HG02973 (cell line): ENCODE measurements around the gene KDELR3.

ENCODE experiments used
- ATAC-seq: cut with Tn5 transposase; IDR thresholded peaks from one replicate; pipeline ENCODE4 v1.9.1; 2021; ENCODE audit warnings: moderate library complexity; ENCODE audit not compliant: unreplicated experiment

Gene KDELR3

DNA sequence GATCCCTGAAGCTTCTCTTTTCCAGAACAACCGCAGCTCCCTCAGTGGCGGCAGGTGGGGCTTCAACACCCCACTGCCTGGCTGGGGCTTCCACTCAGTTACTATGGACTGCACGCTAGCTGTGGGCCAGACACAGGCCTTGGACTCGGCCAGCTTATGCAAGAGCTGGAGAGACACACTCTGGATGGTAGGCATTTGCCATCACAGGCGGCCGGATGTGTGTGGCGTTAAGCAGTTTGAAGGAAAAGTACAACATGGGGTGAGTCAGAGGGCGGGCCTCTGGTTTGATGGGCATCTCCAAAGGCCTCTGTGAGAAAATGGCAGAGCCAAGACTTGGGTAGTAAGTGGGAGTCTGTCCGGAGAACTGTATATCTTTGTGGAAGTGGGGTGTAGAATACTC lies 30.5 kb upstream of the KDELR3 start:
- no peak for ATAC-seq

DNA sequence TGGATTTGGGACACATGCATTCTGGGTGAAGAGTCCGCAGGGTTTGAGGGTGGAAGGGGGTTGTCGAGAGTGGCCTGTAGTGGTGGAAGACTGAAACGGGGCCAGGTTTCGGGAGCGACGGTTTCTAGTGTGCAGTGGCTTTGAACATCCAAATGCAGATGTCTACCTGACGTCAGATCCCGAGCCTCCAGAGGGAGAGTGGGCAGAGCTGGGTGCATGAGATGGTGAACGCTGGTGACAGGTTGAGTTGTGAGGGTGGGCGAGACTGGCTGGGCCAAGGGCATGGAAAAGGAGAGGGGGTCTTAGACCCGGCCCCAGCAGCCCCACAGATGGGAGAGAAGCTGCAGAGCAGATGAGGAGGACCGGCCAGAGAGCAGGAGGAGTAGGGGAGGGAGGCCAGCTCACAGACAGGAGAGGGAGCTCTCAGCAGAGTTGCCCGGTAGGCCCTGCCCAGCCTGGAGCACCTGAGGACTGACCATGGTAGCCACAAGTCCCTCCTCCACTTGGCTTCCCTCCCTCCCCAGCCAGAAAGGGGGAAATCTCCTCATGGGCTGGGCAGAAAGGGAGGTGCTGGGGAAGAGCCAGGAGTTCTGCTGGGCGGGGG lies 27.0 kb upstream of the KDELR3 start:
- no peak for ATAC-seq

GRCh38 chr22:38441620-38442287 lies 26.1 kb upstream of the KDELR3 start:
- ATAC-seq: no peak

DNA sequence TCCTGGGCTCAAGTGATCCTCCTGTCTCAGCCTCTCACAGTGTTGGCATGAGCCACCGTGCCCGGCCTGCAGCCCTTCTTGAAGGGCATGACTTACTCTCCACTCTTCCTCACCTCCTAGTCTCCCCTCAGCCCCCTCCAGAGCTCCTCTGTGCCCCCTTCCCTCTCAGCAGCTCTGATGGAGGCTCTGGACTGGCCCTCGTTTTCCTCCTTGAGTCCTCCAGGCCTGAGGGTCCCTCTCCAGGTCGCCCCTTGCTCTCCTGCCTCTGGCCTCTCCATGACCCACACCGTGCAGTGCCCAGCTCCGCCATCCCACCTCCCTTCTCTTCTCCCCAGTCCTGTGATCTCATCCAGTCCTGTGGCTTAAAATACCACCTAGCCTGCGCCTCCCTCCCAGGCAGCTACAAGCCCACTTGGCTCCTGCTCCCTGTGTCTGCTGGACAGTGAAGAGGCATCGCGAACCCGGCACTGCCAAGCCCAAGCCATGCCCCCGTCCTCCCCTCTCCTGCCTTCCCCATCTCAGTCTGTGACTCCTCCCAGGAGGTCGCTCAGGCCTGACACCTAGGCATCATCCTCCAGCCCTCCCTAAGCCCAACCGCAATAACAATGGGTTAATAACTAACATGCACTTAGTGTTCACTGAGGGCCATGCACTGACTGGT lies 24.8 kb upstream of the KDELR3 start:
- ATAC-seq: no peak

DNA sequence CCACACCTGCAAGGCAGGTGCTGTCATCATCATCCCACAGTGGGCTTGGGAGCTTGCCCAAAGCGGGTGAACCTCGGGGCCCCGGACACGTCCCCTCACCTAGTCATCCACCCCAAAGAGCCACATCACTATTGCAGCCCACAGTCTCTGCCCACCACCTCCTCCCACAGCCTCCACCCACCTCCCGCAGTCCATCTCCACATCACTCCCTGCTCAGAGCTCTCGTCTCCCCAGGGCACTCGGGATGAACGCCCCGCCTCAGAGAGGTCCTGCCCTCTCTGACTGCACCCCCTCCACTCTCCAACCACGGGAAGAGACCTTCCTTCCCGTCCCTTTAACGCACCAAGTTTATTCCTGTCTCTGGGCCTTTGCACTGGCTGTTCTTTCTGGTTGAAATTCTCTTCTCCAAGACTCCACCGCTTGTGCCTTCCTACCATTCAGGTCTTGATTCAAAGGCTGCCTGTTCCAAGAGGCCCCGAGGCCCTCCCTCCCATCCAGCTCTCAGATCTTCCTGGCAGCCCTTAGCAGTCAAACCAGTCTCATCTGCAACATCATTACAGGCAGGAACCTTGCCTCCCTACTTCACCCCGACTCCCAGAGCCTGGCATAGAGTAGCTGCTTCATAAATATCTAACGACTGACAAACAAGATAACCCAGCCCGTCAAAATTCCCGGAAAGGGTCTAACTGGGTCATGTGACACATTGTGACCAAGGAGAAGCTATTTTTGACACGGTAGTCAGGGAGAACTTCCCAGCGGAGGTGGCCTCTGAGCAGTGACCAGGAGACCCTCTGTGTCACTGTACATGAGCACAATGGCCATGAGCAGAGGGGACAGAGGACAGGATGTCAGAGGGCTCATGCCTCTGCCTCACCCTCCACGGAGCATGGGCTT lies 24.0 kb upstream of the KDELR3 start:
- ATAC-seq: no peak

DNA sequence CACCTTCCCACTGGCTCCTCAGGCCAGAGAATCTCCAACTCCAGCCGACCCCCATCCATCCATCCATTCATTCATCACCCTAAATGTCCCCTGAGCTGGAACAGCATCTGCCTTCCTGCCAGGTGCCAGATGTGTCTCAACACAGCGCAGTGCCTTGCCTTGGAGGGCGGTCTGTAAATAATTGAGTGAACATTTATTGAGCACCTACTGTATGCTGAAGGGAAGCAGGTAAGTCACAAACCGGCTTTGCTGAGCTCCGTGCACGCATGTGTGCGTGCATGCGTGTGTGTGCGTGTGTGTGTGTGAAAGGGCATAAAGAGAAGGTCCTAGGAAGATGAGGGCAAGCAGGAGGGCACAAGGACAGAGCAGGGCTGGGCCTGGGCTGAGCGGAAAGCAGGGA lies 23.1 kb upstream of the KDELR3 start:
- ATAC-seq: no peak

- ATAC-seq: no peak
Observed at GRCh38 chr22:38446018-38446601, 21.8 kb upstream of the KDELR3 start.

GRCh38 chr22:38448945-38449745 lies 18.8 kb upstream of the KDELR3 start:
- no peak for ATAC-seq

DNA sequence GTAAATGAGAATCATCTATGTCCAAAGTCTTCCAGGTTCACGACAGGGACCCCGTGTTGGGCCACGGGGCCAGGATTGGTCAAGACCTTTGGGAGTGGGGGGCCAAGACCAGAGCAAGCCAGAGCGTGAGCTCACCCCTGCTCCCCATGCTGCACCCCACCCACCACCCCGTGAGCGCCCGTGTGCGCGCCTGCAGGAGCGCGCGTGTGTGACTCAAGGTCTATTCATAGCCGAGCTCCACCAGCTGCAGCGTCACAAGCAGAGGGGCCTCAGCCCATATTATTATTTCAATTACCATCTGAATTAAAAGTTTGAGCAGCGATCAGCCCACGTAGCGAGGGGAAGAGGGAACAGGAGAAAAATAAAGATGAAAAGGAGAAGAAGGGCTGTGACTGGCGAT lies 18.1 kb upstream of the KDELR3 start:
- ATAC-seq: no peak

DNA sequence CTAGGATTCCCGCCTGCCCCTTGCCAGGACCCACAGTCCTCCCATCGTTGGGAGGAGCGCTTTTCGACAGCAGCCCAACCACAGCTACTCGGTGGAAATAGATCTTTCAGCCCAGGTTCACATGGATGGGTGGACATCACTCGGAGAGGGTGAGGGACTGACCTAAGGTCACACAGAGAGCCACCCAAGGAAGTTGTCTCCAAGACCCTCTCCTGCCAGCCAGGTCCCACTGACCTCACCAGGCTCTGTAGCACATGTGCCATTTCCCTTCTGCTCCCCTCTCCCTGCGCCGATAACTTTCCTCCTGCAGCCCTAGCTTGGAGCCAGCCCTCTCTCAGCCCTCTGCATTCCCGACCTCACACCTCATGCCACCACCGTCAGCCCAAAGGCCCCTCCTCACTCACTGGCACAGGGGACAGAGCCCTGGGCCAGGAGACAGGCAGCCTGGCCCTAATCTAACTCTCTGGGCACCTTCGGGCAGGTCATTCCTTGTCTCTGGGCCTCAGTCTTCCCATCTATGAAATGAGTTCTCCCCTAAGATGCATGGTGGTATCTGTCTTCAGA lies 17.6 kb upstream of the KDELR3 start:
- ATAC-seq: no peak

DNA sequence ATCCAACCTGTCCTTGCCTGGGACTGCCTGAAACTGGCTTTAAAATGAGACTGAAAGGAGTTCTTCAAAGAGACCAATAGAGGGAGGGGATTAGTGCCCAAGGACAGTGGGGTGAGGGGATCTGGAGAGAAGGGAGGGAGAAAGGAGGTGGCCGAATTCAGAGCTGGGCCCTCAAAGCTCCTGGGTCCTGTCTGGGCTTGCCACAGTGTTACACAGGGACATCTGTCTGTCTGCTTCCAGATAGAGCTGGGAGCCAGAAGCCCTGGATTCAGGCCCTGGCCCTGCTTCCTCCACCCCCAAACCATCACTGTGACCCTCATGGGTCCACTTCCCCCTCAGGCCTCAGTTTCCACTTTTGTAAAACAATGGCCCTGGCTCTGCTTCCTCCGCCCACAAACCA lies 16.5 kb upstream of the KDELR3 start:
- no peak for ATAC-seq

- no peak for ATAC-seq
Observed at GRCh38 chr22:38451864-38452263, 16.0 kb upstream of the KDELR3 start.

DNA sequence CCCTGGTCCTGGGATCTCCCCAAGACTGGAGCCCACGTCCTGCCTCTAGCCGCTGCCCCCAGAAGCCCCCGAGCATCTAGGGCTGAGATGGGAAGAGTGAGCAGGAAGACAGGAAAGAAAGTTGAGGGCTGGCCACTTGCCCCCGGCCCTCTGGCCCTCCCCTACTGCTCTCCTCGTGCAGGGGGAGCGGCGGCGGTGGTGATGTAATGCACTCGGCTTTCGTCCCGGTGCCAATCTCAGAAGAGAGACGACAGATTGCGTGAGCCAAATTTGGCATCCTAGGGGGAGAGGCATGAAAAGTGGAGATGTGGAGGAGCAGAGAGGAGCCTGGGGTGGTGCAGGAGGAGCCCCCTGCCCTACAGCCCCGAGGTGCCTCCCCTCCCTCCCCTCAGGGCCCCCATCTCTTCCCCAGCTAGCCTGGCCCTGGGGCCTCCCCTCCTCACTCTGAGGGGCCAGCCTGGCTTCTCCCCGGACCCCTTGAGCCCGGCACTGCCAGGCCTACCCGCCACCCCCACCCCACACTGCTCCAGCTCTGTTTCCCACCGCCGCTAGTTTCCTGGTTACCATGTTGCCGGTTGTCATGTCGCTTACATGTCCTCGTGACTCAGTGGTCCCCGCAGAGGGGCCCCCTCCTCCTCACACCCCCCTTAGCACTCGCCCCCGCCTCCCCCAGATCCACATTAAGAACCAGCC lies 15.4 kb upstream of the KDELR3 start:
- no peak for ATAC-seq

GRCh38 chr22:38453066-38453672 lies 14.7 kb upstream of the KDELR3 start:
- ATAC-seq: no peak

DNA sequence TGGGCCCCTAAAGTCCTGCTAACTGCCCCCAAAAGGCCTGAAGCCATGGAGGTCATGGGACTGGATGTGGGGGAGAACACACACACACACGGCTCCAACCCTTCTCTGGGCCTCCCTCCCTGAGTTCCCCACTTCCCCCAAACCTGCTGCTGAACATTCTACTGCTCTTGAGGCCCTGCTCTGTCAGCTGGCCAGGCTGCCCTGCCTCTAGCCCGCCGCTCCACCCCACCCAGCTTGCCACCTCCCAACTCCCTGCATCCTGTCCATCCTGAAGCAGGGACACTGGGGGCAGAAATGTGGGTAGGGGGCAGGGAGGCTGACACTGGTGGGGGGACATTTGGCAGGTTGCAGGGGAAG lies 13.9 kb upstream of the KDELR3 start:
- ATAC-seq: no peak

GRCh38 chr22:38454353-38455075 lies 13.4 kb upstream of the KDELR3 start:
- no peak for ATAC-seq

DNA sequence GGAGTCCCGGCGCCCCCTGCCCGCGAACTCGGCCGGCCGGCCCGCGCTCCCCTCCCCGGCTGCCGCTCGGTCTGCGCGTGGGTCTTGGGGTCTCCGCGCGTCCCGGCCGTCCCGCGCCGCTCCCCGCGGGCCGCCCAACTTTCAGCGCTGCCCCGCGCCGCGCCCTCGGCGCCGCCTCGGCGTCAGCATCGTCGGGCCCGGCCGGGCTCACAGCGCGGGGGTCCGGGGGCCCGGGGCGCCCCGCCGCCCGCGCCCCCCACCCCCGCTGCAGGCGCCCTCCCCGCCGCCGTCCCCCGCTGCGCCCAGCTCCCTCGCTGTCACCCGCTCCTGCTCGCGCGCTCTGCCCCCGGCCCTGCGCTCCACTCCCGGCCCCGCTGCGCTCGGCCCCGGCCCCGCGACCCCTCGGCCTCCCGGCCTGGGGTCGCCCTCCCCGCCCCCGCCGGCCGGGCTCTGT lies 12.8 kb upstream of the KDELR3 start, which contains the start of gene KCNJ4:
KCNJ4 (minus strand) TSS at position 124 of the 454 bp plus-strand sequence. CDS start 27,067 bp downstream, outside the sequence.
- no peak for ATAC-seq
